ENCODE results near the gene TEKTIP1. TPM values are rescaled to one million over a fixed set of nuclear protein-coding genes. Genes with fewer than 3 reads are reported as not detected.

Gene TEKTIP1
- total and polyA plus RNA-seq, 9 of the 15 experiments (the other 6 are each of a cell fraction or from before 2014, with no cell fraction given), result 0.66 TPM; not detected in 8

DNA sequence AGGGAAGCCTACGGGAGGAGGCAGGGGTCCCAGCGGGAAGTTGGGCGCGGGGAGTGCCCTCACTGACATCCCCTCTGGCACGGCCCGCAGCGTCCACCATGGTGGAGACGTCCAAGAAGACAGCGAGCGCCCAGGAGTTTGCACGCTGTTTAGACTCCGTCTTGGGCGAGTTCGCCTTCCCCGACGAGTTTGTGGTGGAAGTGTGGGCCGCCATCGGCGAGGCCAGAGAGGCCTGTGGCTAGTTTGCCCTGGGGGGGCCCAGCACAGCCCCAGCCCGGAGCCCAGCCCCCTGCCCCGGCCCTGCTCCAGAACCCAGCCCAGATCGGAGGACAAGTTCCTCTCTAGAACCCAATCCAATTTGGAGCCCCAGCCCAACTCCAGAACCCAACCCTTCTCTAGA, 51.0 kb downstream of the TEKTIP1 start (continued):
- TF ChIP-seq, protein P1, sequence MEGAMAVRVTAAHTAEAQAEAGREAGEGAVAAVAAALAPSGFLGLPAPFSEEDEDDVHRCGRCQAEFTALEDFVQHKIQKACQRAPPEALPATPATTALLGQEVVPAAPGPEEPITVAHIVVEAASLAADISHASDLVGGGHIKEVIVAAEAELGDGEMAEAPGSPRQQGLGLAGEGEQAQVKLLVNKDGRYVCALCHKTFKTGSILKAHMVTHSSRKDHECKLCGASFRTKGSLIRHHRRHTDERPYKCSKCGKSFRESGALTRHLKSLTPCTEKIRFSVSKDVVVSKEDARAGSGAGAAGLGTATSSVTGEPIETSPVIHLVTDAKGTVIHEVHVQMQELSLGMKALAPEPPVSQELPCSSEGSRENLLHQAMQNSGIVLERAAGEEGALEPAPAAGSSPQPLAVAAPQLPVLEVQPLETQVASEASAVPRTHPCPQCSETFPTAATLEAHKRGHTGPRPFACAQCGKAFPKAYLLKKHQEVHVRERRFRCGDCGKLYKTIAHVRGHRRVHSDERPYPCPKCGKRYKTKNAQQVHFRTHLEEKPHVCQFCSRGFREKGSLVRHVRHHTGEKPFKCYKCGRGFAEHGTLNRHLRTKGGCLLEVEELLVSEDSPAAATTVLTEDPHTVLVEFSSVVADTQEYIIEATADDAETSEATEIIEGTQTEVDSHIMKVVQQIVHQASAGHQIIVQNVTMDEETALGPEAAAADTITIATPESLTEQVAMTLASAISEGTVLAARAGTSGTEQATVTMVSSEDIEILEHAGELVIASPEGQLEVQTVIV (CRISPR knock-in tag; IDR thresholded peaks at IDR 0.05; ENCODE audit: borderline replicate concordance), result no peak
- TF ChIP-seq POLR2G (IDR thresholded peaks at IDR 0.05; ENCODE audit: low read depth, low read length), result 0 out of 2 replicates have a peak, but pooled peaks have one; percentile 16

- ATAC-seq, result no peak
- POLR2A ChIA-PET, result interaction anchor here (0.6 to 3.1 kb wide), 11 partner anchors 8 to 83 kb away, joined by 3 to 29 read pairs (median 4); partner anchors contain the start of gene TBXA2R
- Histone ChIP-seq H2AFZ (ENCODE audit: low read depth, low read length) (no peak overlapping the region), H3K9ac (ENCODE audit: insufficient read depth in 1 of 2, low read depth in 2 of 2, low read length in 2 of 2) (no peak overlapping the region), H3K9me1 (ENCODE audit: control insufficient read depth, insufficient read depth, low read length) (no peaks in the 10 kb centered on the region), H3K4me1 (replicated peaks in 1 of 2; ENCODE audit: control insufficient read depth in 2 of 2, insufficient read depth in 2 of 2, low read length in 2 of 2) (peaks cover 0 to 23% of the 10 kb centered on the region in 2 experiments; a peak in 2 of 5 replicates), H3K4me2 (ENCODE audit: insufficient read depth, low read length) (no peak overlapping the region), H3K36me3 (ENCODE audit: control insufficient read depth, insufficient read depth, low read length) (peaks cover 3% of the 10 kb centered on the region; the same call in 1 of the 3 replicates), H3K27me3 (ENCODE audit: control insufficient read depth in 2 of 2, insufficient read depth in 2 of 2, low read length in 2 of 2) (no peaks in the 10 kb centered on the region), H3K79me2 (ENCODE audit: control insufficient read depth, insufficient read depth, low read length) (no peaks in the 10 kb centered on the region), H4K20me1 (replicated peaks; ENCODE audit: control insufficient read depth, insufficient read depth, low read length) (no peaks in the 10 kb centered on the region), H3K27ac (ENCODE audit: extremely low read depth, low read depth, low read length) (no peak overlapping the region), H3K9me3 (replicated peaks; ENCODE audit: control insufficient read depth, insufficient read depth, low read depth, low read length) (peaks cover 14% of the 10 kb centered on the region), H3K4me3 (no peak overlapping the region)
- no peak for DNase-seq (ENCODE audit: extremely low read depth in 1 of 4, low spot score in 3 of 4)
- 52% methylated on average over 8 of the region's 8 CpGs for WGBS (ENCODE audit: insufficient coverage, low coverage, missing lambda C conversion rate)
- no peak for FAIRE-seq
- TF ChIP-seq MNT (conservative IDR thresholded peaks at IDR 0.05) (no peak), STAT5A (IDR thresholded peaks at IDR 0.05; ENCODE audit: borderline replicate concordance, low read length) (0 out of 2 replicates have a peak, but pooled peaks have one; percentile 7), ZSCAN29 (IDR thresholded peaks at IDR 0.05) (no peak), ESRRA (IDR thresholded peaks at IDR 0.05; ENCODE audit: borderline replicate concordance, low read depth) (no peak), E2F8 (IDR thresholded peaks at IDR 0.05; ENCODE audit: low read depth, partially characterized antibody) (peak; percentile 39)
- TF ChIP-seq, protein P2, sequence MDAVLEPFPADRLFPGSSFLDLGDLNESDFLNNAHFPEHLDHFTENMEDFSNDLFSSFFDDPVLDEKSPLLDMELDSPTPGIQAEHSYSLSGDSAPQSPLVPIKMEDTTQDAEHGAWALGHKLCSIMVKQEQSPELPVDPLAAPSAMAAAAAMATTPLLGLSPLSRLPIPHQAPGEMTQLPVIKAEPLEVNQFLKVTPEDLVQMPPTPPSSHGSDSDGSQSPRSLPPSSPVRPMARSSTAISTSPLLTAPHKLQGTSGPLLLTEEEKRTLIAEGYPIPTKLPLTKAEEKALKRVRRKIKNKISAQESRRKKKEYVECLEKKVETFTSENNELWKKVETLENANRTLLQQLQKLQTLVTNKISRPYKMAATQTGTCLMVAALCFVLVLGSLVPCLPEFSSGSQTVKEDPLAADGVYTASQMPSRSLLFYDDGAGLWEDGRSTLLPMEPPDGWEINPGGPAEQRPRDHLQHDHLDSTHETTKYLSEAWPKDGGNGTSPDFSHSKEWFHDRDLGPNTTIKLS (IDR thresholded peaks at IDR 0.05; ENCODE audit: borderline replicate concordance, low read depth), result peak; percentile 98; the same call in 1 of the 2 replicates
- intact Hi-C loops (cut with micrococcal nuclease) (no loop called here), in situ Hi-C loops (cut with MboI) (no loop called here)
- CTCF ChIA-PET (ENCODE audit: low intra/inter-chr PET ratio), result no interaction called here
- no TSS peak for BruUV-seq (replicated peaks)
These were observed 52.2 kb downstream of the TEKTIP1 start for GRCh38 chr19:3590991-3591659.

All from K562 (cell line).